Activated CD4-positive, CD25-positive, alpha-beta regulatory T cell treated with anti-CD3 and anti-CD28 coated beads, Interleukin-2, amount 50 U/mL, for 24 hours (primary cell): ENCODE measurements around the gene DENND4C.
"Not testable (repeated sequence)": the region's sequence is repeated elsewhere in the genome, so short reads cannot be mapped to it uniquely, and the experiment has no call there.

ENCODE experiments used
- ATAC-seq, 2 donors: fragments of 150-1000 bp; cut with Tn5 transposase; one replicate each; pipeline ENCODE4 v1.10.0; 2021; ENCODE audit warnings: mild to moderate bottlenecking in 1 of 2, moderate library complexity in 1 of 2

The DENND4C gene

GRCh38 chr9:19230355-19231125 is at the start of gene DENND4C:
Gene DENND4C, plus strand, starts transcription at chr9:19230693. Its CDS starts 45,482 bp downstream, at chr9:19276175.
- peak; percentile 80 for ATAC-seq

DNA sequence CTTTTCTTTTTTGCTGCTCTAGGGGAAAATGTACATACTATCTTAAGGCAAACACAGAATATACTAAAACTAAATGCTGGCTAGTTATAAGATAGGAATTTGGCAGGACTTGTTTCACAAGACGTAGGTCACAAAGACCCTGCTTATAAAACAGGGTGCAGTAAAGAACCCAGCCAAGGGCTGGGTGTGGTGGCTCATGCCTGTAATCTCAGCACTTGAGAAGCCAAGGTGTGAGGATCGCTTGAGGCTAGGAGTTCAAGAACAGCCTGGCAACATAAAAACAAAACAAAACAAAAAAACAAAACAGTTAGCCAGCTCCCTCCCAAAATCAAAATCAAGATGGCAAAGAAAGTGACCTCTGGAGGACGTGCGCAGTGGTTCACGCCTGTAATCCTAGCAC is 49.5 kb upstream of the DENND4C start:
- no peak for ATAC-seq

- ATAC-seq: no peak
These were observed 48.9 kb upstream of the DENND4C start for GRCh38 chr9:19181561-19181960.

GRCh38 chr9:19184144-19184917 is 46.2 kb upstream of the DENND4C start:
- ATAC-seq: peak; percentile 100

GRCh38 chr9:19185191-19185590 is 45.3 kb upstream of the DENND4C start:
- ATAC-seq: no peak

DNA sequence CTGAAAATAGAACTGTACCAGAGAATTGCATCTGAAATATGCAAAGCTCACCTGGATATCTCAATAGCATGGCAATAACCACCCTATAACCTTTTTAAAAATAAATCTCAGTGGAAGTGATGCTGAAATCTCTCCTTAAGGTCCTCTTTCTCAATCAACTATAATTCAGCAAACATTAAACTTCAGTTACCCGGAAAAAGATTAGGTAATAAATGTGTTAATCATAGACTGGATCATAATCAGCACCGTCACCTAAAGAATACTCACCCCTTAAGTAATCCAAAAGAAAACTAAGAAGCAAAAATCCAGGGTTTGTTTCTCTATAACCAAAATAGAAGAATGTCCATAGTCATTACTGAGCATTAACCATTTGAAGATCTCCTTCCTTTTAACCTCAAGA is 44.3 kb upstream of the DENND4C start:
- ATAC-seq: no peak

- no peak for ATAC-seq
These were observed 41.7 kb upstream of the DENND4C start for GRCh38 chr9:19188771-19189170.

GRCh38 chr9:19192202-19193028 is 38.1 kb upstream of the DENND4C start:
- no peak for ATAC-seq

DNA sequence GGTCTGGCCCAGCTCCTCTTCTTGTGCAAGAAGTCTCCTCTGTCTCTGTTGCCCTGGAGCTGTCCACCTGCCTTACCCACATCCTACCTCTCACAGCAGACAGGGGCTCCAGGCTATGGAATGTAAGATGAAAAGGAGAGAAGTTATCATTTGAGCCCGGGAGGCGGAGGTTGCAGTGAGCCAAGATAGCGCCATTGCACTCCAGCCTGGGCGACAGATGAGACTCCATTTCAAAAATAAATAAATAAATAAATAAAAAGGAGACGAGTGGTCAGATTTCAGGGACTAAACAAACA is 37.5 kb upstream of the DENND4C start:
- no peak for ATAC-seq

GRCh38 chr9:19193358-19193973 is 37.0 kb upstream of the DENND4C start:
- not testable (repeated sequence) for ATAC-seq

GRCh38 chr9:19198406-19198805 is 32.1 kb upstream of the DENND4C start:
- no peak for ATAC-seq

GRCh38 chr9:19199012-19199411 is 31.5 kb upstream of the DENND4C start:
- no peak for ATAC-seq

- no peak for ATAC-seq
These were observed 30.3 kb upstream of the DENND4C start for GRCh38 chr9:19200229-19200628.

- ATAC-seq: no peak
These were observed 28.3 kb upstream of the DENND4C start for GRCh38 chr9:19201899-19202891.

GRCh38 chr9:19203058-19203457 is 27.4 kb upstream of the DENND4C start:
- no peak for ATAC-seq

DNA sequence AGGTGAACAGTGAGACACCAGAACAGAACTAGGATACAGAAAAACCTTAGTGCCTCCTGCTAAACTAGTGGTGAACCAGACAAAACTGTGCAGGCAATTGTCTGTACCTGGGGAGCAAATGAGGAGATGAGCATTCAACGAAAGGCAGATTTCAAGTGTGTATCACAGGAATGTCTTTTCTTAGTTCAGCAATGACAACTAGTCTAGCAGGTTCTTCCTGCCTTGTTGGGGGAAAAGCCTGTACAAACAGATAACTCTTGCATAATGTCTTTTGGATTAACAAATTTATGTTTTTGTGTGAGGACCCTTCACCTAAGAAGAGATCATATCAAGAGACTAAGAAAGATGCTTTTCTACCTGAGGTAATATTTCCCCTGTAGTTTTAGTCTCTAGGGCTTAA is 21.8 kb upstream of the DENND4C start:
- ATAC-seq: no peak

DNA sequence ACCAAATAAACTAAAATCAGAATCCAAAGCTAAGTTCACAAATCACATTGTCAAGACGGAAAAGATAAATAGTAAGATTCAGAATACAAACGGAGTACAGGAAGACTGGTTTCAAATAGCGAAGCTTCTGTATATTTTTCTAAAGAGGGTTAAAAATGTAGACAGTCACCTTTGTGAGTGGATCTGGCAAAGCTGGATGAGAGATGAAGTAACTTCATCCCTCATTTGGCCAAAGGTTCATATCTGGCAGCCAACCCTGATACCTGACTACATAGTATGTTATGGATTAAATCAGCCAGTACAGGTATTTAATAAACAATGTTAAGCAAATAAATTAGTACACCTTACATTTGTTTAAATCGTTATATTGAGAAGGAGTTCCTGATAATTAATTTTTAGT is 21.3 kb upstream of the DENND4C start:
- ATAC-seq: no peak

DNA sequence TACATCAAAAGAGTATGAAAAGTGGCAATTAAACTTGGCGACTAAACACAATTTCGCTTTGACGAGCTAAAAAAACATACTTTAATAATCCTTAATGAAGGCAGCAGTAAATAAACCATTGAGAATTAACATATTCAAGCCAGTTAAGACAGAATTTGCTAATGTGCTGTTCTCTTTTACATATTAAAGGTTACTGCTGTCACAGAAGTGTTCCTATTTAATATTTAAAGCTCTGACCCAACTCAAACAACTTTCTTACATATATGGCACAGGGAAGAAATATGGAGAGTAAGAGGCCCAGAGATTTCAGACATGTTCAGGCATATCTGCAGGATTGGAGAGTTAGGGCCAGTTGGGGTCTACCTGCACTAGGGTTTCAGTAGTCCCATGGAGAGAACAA is 16.7 kb upstream of the DENND4C start:
- ATAC-seq: no peak

DNA sequence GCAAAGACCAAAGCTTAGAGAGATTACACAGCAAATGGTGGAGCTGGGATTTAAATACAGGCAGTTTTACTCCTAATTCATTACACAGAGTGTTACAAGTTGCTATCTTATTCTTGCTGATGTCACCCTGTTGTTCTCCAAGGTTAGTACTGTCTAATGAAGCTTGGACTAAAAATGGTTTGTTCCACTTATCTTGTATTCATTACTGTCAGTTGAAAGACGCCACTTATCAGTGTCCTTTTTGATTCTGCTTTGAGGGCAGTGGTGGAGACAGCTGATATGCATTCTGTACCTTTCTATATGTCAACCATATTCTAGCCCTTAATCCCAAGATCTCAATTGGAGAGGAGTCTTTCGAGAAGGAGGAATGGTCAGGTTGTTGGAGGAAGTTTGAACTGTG is 14.0 kb upstream of the DENND4C start:
- ATAC-seq: no peak

GRCh38 chr9:19221326-19221725 is 9.2 kb upstream of the DENND4C start:
- ATAC-seq: no peak

DNA sequence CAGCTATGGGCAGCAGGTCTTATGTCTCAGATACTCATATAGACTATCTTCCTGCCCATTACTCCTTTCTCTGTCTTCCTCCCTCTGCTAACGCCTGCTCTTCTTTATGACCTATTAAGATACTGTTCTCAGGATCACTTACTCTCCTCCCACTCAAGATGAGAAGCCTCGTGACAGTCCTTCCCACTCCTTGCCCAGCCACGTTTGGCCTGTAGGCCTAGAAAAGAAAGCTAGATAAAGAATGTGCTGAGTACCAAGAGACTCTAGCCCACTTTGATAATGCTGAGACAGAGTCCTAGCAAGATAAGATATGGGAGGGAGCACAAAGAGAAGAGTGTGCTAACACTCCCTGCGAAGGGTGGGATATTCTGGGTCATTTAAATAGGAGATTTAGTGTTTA is 6.8 kb upstream of the DENND4C start:
- no peak for ATAC-seq

- ATAC-seq: no peak
These were observed 5.9 kb upstream of the DENND4C start for GRCh38 chr9:19224563-19224962.
